Measurements from ENCODE around the gene GPR153.

- TF ChIP-seq ZNF274 (IDR thresholded peaks at IDR 0.05; ENCODE audit: low read depth, low read length): no peak
- no peak for TF ChIP-seq SUZ12 (IDR thresholded peaks at IDR 0.05; ENCODE audit: extremely low read depth, insufficient read depth, insufficient read length)
Observed at GRCh38 chr1:6251233-6251632, 9.7 kb downstream of the GPR153 start.

All from NT2/D1 (cell line).